Caco-2 (cell line): ENCODE measurements around the gene C16orf74. TPM values are rescaled to one million over a fixed set of nuclear protein-coding genes. Genes with fewer than 3 reads are reported as not detected.
A peak's percentile ranks its signal among the peaks of the same experiment; 100 is the strongest.

Experiments used
- BruUV-seq: library from RNA; stranded (reverse); fragments of 400-500 nt; replicated peaks from 2 replicates; lab custom pipeline; 2021; lab: Mats Ljungman, UMichigan
- CTCF ChIA-PET: fragments of 300-600 bp; sonication (Branson Sonifier 250); formaldehyde crosslinking; loops from one replicate; lab custom pipeline; 2022; ENCODE audit warnings: antibody characterized with exemption; lab: Charles Lee
- POLR2A ChIA-PET: fragments of 300-600 bp; sonication (Branson Sonifier 250); formaldehyde crosslinking; loops from one replicate; lab custom pipeline; 2022; ENCODE audit warnings: antibody characterized with exemption; lab: Charles Lee
- DNase-seq, 2 experiments: peaks; one replicate each; pipeline versions ENCODE4 v3.0.0 to v3.0.0-alpha.2; 2020 to 2022
- H3K27me3 ChIP-seq: replicated peaks from 2 replicates; pipeline ENCODE4 v1.6.0; 2011; ENCODE audit warnings: low read length; ENCODE audit not compliant: control insufficient read depth, insufficient read depth
- H3K36me3 ChIP-seq: 2 replicates; pipeline ENCODE4 v1.5.1; 2011; ENCODE audit warnings: low read length; ENCODE audit not compliant: control insufficient read depth, insufficient read depth
- H3K4me1 ChIP-seq: fragments of 250-450 bp; sonication (Bioruptor Pico); 2 replicates; pipeline ENCODE4 v1.5.1; 2020; ENCODE audit warnings: mild to moderate bottlenecking
- H3K4me3 ChIP-seq: 2 replicates; pipeline ENCODE4 v1.5.1; 2011; ENCODE audit warnings: low read depth, mild to moderate bottlenecking, control low read depth, low read length
- H3K9me3 ChIP-seq: fragments of 250-450 bp; sonication (Bioruptor Pico); 2 replicates; pipeline ENCODE4 v1.5.1; 2020; ENCODE audit warnings: mild to moderate bottlenecking, moderate library complexity
- H3K27ac Mint-ChIP-seq: one replicate; pipeline ENCODE4 v1.8.0; 2022; ENCODE audit warnings: mixed read lengths; ENCODE audit not compliant: unreplicated experiment
- H3K27me3 Mint-ChIP-seq: one replicate; pipeline ENCODE4 v1.8.0; 2022; ENCODE audit warnings: mixed read lengths; ENCODE audit not compliant: insufficient read depth, unreplicated experiment
- H3K36me3 Mint-ChIP-seq: one replicate; pipeline ENCODE4 v1.8.0; 2022; ENCODE audit warnings: mild to moderate bottlenecking, mixed read lengths; ENCODE audit not compliant: insufficient read depth, unreplicated experiment
- H3K4me1 Mint-ChIP-seq: one replicate; pipeline ENCODE4 v1.8.0; 2022; ENCODE audit warnings: low read depth, mixed read lengths; ENCODE audit not compliant: unreplicated experiment
- H3K4me3 Mint-ChIP-seq: one replicate; pipeline ENCODE4 v1.8.0; 2022; ENCODE audit warnings: mild to moderate bottlenecking, moderate library complexity, mixed read lengths; ENCODE audit not compliant: unreplicated experiment
- H3K9me3 Mint-ChIP-seq: one replicate; pipeline ENCODE4 v1.8.0; 2022; ENCODE audit warnings: mixed read lengths; ENCODE audit not compliant: unreplicated experiment
- intact Hi-C: fragments of 100-400 bp; cut with micrococcal nuclease; formaldehyde crosslinking; loops from one replicate; pipeline ENCODE4 v1.10.0; 2022; ENCODE audit not compliant: unreplicated experiment
- total RNA-seq: library from RNA; stranded (reverse); gene quantifications from 2 replicates; pipeline ENCODE4 v1.2.3, GENCODE V29; 2022
- TF ChIP-seq, protein P1 (sequence below), 2 experiments: fragments of 200-600 bp in 1 of 2; IDR thresholded peaks; 1 replicate in 1 of 2; 2 replicates in 1 of 2; pipeline versions ENCODE4 v1.5.1 to v1.8.0; 2011 to 2022; ENCODE audit warnings: antibody characterized with exemption in 1 of 2, control low read depth in 1 of 2, inconsistent platforms in 1 of 2, low read depth in 1 of 2, low read length in 1 of 2, mild to moderate bottlenecking in 1 of 2, moderate library complexity in 1 of 2; ENCODE audit not compliant: insufficient read depth in 1 of 2, severe bottlenecking in 1 of 2, unreplicated experiment in 1 of 2

The C16orf74 gene
- total RNA-seq, 1 experiment from 2014 or later: 4.0 TPM

GRCh38 chr16:85719605-85720301 lies 31.1 kb downstream of the C16orf74 start:
- intact Hi-C loops: no loop called here
- ChIA-PET POLR2A (no interaction called here), CTCF (interaction anchor here (0.6 to 2.4 kb wide), 7 partner anchors 17 to 297 kb away, joined by 3 to 36 read pairs (median 4); partner anchors contain the start of gene GINS2)
- DNase-seq: no peak
- H3K27ac Mint-ChIP-seq: no peak overlapping the region
- no peaks in the 10 kb centered on the region for H3K36me3 ChIP-seq
- no peaks in the 10 kb centered on the region; the same call in 1 of the 2 replicates for H3K9me3 ChIP-seq
- TF ChIP-seq, protein P1, sequence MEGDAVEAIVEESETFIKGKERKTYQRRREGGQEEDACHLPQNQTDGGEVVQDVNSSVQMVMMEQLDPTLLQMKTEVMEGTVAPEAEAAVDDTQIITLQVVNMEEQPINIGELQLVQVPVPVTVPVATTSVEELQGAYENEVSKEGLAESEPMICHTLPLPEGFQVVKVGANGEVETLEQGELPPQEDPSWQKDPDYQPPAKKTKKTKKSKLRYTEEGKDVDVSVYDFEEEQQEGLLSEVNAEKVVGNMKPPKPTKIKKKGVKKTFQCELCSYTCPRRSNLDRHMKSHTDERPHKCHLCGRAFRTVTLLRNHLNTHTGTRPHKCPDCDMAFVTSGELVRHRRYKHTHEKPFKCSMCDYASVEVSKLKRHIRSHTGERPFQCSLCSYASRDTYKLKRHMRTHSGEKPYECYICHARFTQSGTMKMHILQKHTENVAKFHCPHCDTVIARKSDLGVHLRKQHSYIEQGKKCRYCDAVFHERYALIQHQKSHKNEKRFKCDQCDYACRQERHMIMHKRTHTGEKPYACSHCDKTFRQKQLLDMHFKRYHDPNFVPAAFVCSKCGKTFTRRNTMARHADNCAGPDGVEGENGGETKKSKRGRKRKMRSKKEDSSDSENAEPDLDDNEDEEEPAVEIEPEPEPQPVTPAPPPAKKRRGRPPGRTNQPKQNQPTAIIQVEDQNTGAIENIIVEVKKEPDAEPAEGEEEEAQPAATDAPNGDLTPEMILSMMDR (IDR thresholded peaks at IDR 0.05; ENCODE audit: insufficient read depth in 1 of 2, low read depth in 1 of 2, low read length in 1 of 2, severe bottlenecking in 1 of 2, unreplicated experiment in 1 of 2): no peak
- no peak overlapping the region for H3K4me3 Mint-ChIP-seq
- no peaks in the 10 kb centered on the region for H3K27me3 Mint-ChIP-seq
- no peaks in the 10 kb centered on the region for H3K9me3 Mint-ChIP-seq
- BruUV-seq: no TSS peak
- peaks cover 7% of the 10 kb centered on the region for H3K4me1 Mint-ChIP-seq
- H3K36me3 Mint-ChIP-seq: no peaks in the 10 kb centered on the region
- peaks cover 9% of the 10 kb centered on the region for H3K4me1 ChIP-seq
- no peaks in the 10 kb centered on the region for H3K27me3 ChIP-seq
- H3K4me3 ChIP-seq: no peak overlapping the region

GRCh38 chr16:85718682-85719081 lies 32.2 kb downstream of the C16orf74 start:
- no TSS peak for BruUV-seq
- Mint-ChIP-seq H3K27ac (no peak overlapping the region), H3K4me3 (no peak overlapping the region), H3K4me1 (no peaks in the 10 kb centered on the region), H3K27me3 (no peaks in the 10 kb centered on the region), H3K9me3 (no peaks in the 10 kb centered on the region), H3K36me3 (no peaks in the 10 kb centered on the region)
- Histone ChIP-seq H3K4me3 (no peak overlapping the region), H3K27me3 (no peaks in the 10 kb centered on the region), H3K4me1 (no peaks in the 10 kb centered on the region), H3K9me3 (no peaks in the 10 kb centered on the region), H3K36me3 (no peaks in the 10 kb centered on the region)
- peak in 1 of 2 experiments; percentile 78 for DNase-seq
- ChIA-PET POLR2A (no interaction called here), CTCF (interaction anchor here (0.6 to 2.4 kb wide), 6 partner anchors 10 to 44 kb away, joined by 3 to 36 read pairs (median 4); partner anchors contain the start of gene GINS2)
- TF ChIP-seq, protein P1 (IDR thresholded peaks at IDR 0.05; ENCODE audit: insufficient read depth in 1 of 2, low read depth in 1 of 2, low read length in 1 of 2, severe bottlenecking in 1 of 2, unreplicated experiment in 1 of 2): peak; percentile 55 to 86
- intact Hi-C loops: loop anchor here (1.0 kb wide), 3 partner anchors 32 to 59 kb away; no protein-coding TSS in a partner anchor

DNA sequence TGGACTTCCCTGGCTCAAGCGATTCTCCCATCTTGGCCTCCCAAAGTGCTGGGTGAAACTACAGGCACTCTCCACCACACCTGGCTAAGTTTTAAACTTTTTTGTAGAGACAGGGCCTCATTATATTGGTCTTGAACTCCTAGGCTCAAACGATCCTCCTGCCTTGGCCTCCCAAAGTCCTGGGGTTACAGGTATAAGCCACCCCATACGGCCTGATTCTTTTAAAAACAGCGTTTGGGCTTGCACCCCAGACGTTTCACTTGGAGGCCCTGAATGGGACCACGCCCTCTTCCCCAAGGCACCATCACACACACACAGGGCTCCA lies 32.8 kb downstream of the C16orf74 start:
- Mint-ChIP-seq H3K27me3 (no peaks in the 10 kb centered on the region), H3K4me3 (no peak overlapping the region), H3K4me1 (no peaks in the 10 kb centered on the region), H3K36me3 (no peaks in the 10 kb centered on the region), H3K27ac (no peak overlapping the region), H3K9me3 (no peaks in the 10 kb centered on the region)
- ChIA-PET POLR2A (no interaction called here), CTCF (interaction anchor here (0.6 to 2.4 kb wide), 10 partner anchors 11 to 327 kb away, joined by 3 to 36 read pairs (median 6); partner anchors contain the start of gene GINS2)
- no peaks in the 10 kb centered on the region for H3K27me3 ChIP-seq
- DNase-seq: no peak
- no peak overlapping the region for H3K4me3 ChIP-seq
- no peaks in the 10 kb centered on the region for H3K36me3 ChIP-seq
- intact Hi-C loops: loop anchor here (1.0 kb wide), 3 partner anchors 32 to 59 kb away; no protein-coding TSS in a partner anchor
- TF ChIP-seq, protein P1 (IDR thresholded peaks at IDR 0.05; ENCODE audit: insufficient read depth in 1 of 2, low read depth in 1 of 2, low read length in 1 of 2, severe bottlenecking in 1 of 2, unreplicated experiment in 1 of 2): peak in 1 of 2 experiments; percentile 7
- no peaks in the 10 kb centered on the region for H3K4me1 ChIP-seq
- BruUV-seq: no TSS peak
- H3K9me3 ChIP-seq: no peaks in the 10 kb centered on the region
